Activated naive CD4-positive, alpha-beta T cell treated with anti-CD3 and anti-CD28 coated beads, Interleukin-2, amount 50 U/mL, for 72 hours (primary cell): Measurements from ENCODE around the gene GNB1L. TPM values are rescaled to one million over a fixed set of nuclear protein-coding genes. Genes with fewer than 3 reads are reported as not detected.
A peak's percentile ranks its signal among the peaks of the same experiment; 100 is the strongest.

Experiments
- ATAC-seq, 2 donors: fragments of 150-1000 bp; cut with Tn5 transposase; 2 replicates each; pipeline ENCODE4 v1.10.0; 2021; ENCODE audit warnings: mild to moderate bottlenecking in 2 of 2, moderate library complexity in 2 of 2
- DNase-seq, 2 donors: peaks; one replicate each; pipeline ENCODE4 v3.0.0; 2021 to 2022; ENCODE audit warnings: low spot score in 2 of 2
- H3K27ac Mint-ChIP-seq, 2 donors: one replicate each; pipeline ENCODE4 v1.8.0; 2022; ENCODE audit warnings: mild to moderate bottlenecking in 2 of 2, mixed read lengths in 2 of 2
- H3K36me3 Mint-ChIP-seq, 2 donors: one replicate each; pipeline ENCODE4 v1.8.0; 2022; ENCODE audit warnings: mixed read lengths in 2 of 2
- H3K9me3 Mint-ChIP-seq, 2 donors: one replicate each; pipeline ENCODE4 v1.8.0; 2022; ENCODE audit warnings: mixed read lengths in 2 of 2
- total RNA-seq, 2 donors: library from RNA; stranded (reverse); gene quantifications; one replicate each; pipeline ENCODE4 v1.2.3, GENCODE V29; 2022

GNB1L gene
- total RNA-seq, 2 donors from 2014 or later = 9.6 to 13.4 TPM

- H3K27ac Mint-ChIP-seq = peak overlapping the region in 1 of 2 donors; percentile 96
- ATAC-seq (no peak), DNase-seq (no peak)
- no peaks in the 10 kb centered on the region for H3K9me3 Mint-ChIP-seq
- H3K36me3 Mint-ChIP-seq = peaks cover 8 to 29% of the 10 kb centered on the region in 2 donors
These were observed 2.7 kb upstream of the GNB1L start for GRCh38 chr22:19857382-19857781.

GRCh38 chr22:19855504-19856409 lies 1.1 kb upstream of the GNB1L start:
- Mint-ChIP-seq H3K9me3 (no peaks in the 10 kb centered on the region), H3K27ac (peak overlapping the region; percentile 93 to 96), H3K36me3 (peaks cover 8 to 33% of the 10 kb centered on the region in 2 donors)
- peak; percentile 61 to 79 for DNase-seq
- peak; percentile 49 to 58 for ATAC-seq

DNA sequence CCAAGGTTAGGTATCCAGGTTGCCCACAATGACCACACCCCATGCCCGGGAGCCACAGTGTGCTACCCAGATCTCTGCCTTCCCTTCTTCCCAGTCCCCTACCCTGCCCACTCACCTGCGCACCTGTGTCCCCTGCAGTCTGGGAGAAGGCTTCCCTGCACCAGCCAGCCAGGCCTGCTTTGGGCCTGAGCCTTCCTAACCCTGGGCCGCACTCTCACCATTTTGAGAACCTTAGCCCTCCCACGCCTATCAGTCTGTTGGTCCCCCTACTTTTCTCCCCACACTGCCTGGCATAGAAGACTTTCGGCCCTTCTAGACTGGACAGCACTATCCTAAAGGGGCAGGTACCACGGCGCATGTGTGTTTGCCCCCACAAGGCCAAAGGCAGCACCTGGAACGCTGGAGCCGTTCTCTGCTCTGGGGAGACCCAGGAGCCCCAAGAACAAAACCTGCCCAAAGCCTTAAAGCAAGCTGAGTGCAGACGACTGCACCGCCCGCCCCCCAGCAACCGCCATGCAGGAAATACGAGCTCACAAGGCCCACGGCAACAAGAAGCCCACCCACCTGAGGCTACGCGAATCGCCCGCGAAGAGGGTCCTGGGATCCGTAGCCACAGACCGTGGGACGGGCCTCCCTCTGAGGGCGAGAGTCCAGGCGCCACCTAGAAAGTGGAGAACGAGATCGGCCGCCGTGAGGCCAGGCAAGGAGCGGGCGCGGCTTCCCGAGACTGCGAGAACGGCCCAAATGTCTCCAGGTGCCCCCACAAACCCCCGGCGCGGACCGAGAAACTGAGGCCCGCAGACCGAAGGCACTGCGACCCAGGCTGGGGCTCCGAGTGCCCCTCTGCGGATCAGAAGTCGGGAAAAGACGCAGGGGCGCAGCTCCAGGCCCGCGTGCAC lies 546 bp downstream of the GNB1L start:
- H3K27ac Mint-ChIP-seq = peak overlapping the region; percentile 96 to 98
- H3K36me3 Mint-ChIP-seq = peaks cover 8 to 33% of the 10 kb centered on the region in 2 donors
- DNase-seq (peak in 1 of 2 donors; percentile 32), ATAC-seq (peak in 1 of 2 donors; percentile 2)
- no peaks in the 10 kb centered on the region for H3K9me3 Mint-ChIP-seq

DNA sequence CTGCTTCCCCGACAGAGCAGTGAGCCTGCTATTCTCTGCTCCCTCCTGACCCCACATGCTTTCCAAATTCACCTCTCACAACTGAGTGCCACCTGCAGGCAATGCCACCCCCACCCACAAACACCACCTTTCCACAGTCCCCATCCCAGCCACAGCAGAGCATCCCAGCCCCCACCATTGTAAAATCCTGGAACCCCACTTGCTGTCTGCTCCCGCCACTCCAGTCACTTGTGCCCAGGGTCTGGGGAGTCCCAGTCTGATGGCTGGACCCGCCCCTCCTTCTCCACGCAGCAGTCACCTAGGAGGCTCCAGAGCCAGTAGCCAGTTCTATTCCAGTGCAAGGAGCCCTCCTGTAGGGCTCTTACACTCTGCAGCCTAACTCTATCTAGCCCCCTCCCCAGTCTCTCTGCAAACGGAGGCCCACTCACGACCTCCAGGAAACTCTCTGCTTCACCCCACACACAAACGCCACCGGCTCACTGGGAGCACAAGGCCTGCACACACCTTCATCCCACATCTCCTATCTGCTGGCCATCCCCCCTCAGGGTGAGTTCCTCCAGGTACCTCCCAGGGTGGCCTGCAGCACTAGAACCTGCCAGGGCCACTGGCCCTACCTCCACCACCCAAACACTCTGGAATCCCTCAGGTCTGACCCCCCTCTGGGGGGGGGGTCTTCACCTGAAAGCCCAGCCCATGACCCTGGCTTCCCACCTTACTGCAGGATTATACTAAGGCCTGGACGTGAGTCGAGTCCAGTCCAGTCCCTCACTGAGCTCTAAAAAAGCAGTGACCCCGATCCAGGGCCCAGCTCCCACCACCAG lies 1.4 kb downstream of the GNB1L start:
- Mint-ChIP-seq H3K9me3 (no peaks in the 10 kb centered on the region), H3K27ac (peak overlapping the region; percentile 96 to 98), H3K36me3 (peaks cover 8 to 33% of the 10 kb centered on the region in 2 donors)
- DNase-seq (no peak), ATAC-seq (no peak)

DNA sequence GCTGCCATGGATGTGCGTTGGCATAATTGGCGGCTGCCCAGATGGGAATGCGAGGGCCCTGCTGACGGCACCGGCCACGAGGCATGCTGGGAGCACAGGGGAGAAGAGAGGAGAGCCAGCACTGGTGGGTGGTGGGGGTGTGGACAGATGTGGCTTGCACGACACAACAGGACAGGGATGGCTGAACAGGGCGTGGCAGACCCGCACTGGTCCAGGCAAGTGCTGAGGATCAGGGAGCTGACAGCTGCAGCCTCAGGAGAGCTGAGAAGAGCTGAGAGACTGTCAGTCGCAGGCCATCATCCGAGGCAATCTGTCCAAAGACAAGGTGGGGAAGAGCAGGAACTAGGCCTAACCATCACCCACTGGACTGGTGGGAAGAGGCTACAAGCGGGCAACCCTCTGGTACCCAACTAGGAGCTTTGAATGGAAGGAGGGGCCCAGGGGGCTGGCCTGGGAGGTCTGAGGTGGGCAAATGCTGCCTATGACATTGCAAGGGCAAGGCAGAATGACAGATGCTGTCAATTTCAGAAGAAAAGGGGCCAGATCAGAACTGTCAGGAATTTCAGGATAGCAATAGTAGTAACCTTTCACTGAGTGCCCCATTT lies 2.4 kb downstream of the GNB1L start:
- no peak for ATAC-seq
- peaks cover 8 to 29% of the 10 kb centered on the region in 2 donors for H3K36me3 Mint-ChIP-seq
- H3K27ac Mint-ChIP-seq = peak overlapping the region in 1 of 2 donors; percentile 11
- H3K9me3 Mint-ChIP-seq = no peaks in the 10 kb centered on the region
- DNase-seq = no peak

DNA sequence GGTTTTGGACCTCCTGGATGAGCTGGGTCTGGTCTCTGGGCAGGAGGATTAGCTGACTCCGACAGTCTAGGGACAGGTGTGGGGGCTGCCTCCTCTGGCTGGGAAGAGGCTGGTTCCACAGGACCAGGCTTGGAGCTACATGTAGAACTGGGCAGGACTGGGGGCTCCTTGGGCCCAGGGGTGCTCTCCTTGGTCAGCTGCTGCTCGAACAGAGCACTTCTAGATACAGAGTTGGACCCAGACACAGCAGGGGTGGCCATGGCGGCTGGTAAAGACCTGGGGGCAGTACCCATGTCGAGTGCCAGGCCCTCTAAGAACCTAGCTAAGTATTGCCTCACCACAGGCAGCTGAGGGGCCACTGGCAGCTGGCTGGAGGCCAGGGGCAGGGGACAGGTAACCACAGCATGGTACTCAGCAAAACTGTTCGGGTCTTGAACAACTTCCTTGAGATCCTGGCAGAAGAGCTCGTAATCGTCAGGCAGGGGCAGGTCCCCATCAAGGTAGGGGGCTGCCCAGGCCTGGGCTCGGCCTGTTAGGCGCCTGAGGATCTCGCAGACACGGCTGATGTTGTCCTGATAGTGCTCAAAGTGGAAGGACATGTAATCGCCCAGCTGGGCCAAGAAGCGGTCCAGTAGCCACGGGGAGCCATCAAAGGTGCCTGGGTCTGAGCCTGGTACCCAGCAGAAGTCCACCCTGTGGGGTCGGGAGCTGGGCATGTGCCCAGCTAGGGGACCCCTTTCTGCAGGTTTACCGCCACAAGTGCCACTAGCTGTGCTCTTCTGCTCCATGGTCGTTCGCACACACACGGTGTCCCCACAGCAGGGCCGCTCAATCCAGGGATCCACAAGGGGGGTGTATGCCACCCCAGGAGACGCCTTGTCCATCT lies 3.1 kb downstream of the GNB1L start:
- no peak for ATAC-seq
- H3K9me3 Mint-ChIP-seq = no peaks in the 10 kb centered on the region
- peak overlapping the region in 1 of 2 donors; percentile 82 for H3K27ac Mint-ChIP-seq
- H3K36me3 Mint-ChIP-seq = peaks cover 8 to 24% of the 10 kb centered on the region in 2 donors
- DNase-seq = no peak

GRCh38 chr22:19850763-19851109 lies 3.9 kb downstream of the GNB1L start:
- H3K9me3 Mint-ChIP-seq = no peaks in the 10 kb centered on the region
- ATAC-seq (no peak), DNase-seq (no peak)
- peaks cover 8 to 24% of the 10 kb centered on the region in 2 donors for H3K36me3 Mint-ChIP-seq
- peak overlapping the region in 1 of 2 donors; percentile 35 for H3K27ac Mint-ChIP-seq

- peak overlapping the region; percentile 35 to 60 for H3K27ac Mint-ChIP-seq
- ATAC-seq (no peak), DNase-seq (no peak)
- H3K9me3 Mint-ChIP-seq = no peaks in the 10 kb centered on the region
- H3K36me3 Mint-ChIP-seq = peaks cover 8 to 24% of the 10 kb centered on the region in 2 donors
These were observed 4.6 kb downstream of the GNB1L start for GRCh38 chr22:19849835-19850762.

DNA sequence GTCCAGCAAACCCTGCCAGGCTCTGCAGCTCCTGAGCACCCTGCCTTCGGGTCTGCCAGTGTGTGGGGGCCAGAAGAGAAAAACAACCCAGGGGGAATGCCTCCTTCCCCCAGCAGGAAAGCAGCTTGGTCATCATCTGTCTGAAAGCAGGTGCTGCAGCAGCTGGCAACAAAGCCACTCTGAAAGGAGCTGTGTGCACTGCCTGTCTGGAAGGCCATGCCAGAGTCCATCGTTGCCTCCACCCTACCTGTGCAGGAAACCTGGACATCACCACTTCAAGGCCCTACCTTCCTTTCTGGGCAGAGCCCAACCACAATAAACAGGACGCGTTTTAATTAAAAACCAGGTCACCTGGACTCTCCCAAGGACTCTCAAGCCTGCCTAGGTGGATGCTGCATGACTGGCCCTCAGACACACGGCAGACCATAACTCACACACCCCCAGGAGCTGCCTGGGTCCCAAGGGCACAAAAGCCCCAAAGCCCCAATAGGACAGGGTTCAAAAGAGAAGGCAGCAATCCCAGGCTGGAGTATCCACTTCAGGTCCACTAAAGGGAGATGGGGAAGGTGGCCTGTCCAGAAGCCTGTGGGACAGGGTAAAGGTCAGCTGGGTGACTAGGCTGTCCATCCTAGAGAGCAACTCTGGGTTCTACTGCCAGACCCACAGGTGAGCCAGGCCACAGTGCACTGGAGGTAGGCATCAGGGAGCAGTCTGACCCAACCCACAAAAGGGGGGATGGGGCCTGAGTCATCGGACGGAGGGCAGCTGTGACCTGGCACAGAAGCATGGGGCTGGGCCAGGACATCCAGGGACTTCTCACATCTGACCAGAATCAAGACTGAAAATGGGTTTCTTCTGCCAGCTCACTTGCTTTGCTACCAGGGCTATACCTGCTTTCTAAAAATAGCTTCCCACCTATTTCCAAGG lies 6.1 kb downstream of the GNB1L start:
- H3K9me3 Mint-ChIP-seq = no peaks in the 10 kb centered on the region
- DNase-seq = no peak
- H3K27ac Mint-ChIP-seq = peak overlapping the region in 1 of 2 donors; percentile 63
- peaks cover 0 to 16% of the 10 kb centered on the region in 2 donors for H3K36me3 Mint-ChIP-seq
- peak in 1 of 2 donors; percentile 60 for ATAC-seq

- H3K36me3 Mint-ChIP-seq = peaks cover 0 to 4% of the 10 kb centered on the region in 2 donors
- ATAC-seq (no peak), DNase-seq (no peak)
- H3K27ac Mint-ChIP-seq = no peak overlapping the region
- no peaks in the 10 kb centered on the region for H3K9me3 Mint-ChIP-seq
These were observed 7.4 kb downstream of the GNB1L start for GRCh38 chr22:19847345-19847632.

- Mint-ChIP-seq H3K27ac (no peak overlapping the region), H3K9me3 (no peaks in the 10 kb centered on the region), H3K36me3 (no peaks in the 10 kb centered on the region)
- ATAC-seq = no peak
- no peak for DNase-seq
These were observed 7.9 kb downstream of the GNB1L start for GRCh38 chr22:19846620-19847344.

- DNase-seq (no peak), ATAC-seq (peak; percentile 8 to 23)
- Mint-ChIP-seq H3K36me3 (no peaks in the 10 kb centered on the region), H3K9me3 (no peaks in the 10 kb centered on the region), H3K27ac (peak overlapping the region; percentile 72 to 82)
These were observed 9.5 kb downstream of the GNB1L start for GRCh38 chr22:19845054-19845722.
